GM18499 (cell line): ENCODE measurements around the gene LIMD2.
"Not testable (repeated sequence)": the region's sequence is repeated elsewhere in the genome, so short reads cannot be mapped to it uniquely, and the experiment has no call there.

ENCODE experiments used
- ATAC-seq: cut with Tn5 transposase; IDR thresholded peaks from one replicate; pipeline ENCODE4 v1.9.1; 2021; ENCODE audit warnings: moderate number of reproducible peaks; ENCODE audit not compliant: insufficient read depth, unreplicated experiment

The LIMD2 gene

DNA sequence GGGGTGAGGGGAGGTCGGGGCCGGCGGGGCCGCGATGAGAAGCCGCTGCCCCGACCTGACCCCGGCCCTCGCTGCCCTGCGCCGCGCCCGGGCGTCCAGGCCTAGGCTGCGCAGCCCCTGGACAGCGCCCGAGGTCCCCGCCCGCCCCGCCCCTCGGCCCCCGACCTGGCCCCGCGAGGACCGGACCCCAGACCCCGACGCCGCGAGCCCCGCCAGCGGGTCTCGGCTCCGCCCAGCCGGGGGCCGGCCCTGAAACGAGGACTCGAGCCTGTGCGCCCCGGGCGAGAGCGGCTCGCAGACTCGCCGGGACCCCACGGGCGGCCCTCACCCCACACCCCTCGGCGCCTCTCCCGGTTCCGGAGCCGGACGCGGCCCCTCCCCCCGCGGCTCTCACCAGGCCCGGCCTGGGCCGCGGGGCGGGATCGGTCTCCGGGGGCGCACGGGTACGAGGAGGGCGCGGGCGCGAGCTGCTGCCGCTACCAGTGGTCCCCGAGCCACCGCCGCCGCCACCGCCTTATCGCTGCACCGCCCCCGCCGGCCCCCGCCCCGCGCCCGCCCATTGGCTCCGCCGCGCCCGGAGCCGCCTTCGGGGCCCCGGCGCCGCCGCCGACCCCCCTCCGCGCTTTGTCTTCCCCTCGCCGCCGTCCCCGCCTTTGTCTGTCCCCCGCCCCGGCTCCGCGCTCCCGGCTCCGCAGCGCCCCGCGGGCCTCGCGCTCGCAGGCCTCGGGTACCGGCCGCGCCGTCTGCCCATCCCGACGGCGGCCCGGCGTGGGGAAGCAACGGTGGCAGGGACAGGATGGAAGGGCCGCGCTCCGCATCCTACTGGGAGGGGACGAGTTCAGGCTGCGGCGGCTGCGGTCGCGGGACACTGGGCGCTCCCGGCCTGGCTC, at the start of gene LIMD2:
Gene LIMD2, minus strand, starts transcription at position 488 of the 890 bp plus-strand sequence. CDS start 827 bp downstream, outside the sequence.
- no peak for ATAC-seq

- peak; percentile 48 for ATAC-seq
Measured at GRCh38 chr17:63741408-63742173, 41.7 kb upstream of the LIMD2 start, which contains the start of gene STRADA. STRADA (minus strand) TSS chr17:63741799; CDS start chr17:63728369, 13,430 bp downstream.

DNA sequence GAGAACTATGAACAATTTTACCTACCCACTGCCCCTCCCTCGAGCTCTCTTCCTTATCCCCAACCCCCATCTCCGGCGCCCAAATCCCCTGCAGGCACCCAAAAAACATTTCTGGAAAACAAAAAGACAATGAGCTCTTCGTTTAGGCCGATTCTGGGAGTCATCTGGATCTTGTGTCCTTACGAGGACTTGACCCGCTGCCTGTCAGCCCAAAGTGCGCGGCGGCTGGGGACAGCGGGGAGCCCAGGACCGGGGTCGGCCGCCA, 41.1 kb upstream of the LIMD2 start:
- peak; percentile 9 for ATAC-seq

DNA sequence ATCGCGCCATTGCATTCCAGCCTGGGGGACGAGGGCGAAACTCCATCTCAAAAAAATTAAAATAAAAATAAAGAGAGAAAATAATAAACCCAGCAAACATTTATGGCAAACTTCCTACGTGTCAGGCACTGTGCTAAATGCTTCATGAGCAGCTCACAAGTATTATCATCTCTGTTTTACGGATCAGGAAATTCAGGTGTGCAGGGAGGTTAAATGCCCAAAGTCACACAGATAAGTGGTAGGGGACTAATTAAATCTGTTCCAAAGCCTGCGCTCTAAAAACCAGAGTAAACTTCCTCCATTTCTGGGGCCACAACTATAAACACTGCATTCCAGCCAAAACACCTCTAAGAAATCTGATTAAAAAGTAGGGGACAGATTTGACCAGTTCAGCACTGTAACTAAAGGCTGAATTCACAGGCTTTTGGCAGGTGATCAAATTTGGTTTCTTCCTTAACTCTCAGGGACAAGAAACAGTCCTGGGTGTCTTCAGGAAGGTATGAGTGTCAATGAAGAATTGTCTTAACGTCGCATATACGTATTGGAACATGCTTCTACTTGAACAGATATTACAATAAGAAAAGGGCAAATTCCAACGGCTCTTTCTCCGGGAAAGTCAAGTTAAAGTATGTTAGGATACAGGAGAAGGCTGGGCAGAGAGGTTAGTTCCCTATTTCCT, 40.7 kb upstream of the LIMD2 start:
- ATAC-seq, result no peak

- no peak for ATAC-seq
Measured at GRCh38 chr17:63735691-63736090, 35.8 kb upstream of the LIMD2 start.

DNA sequence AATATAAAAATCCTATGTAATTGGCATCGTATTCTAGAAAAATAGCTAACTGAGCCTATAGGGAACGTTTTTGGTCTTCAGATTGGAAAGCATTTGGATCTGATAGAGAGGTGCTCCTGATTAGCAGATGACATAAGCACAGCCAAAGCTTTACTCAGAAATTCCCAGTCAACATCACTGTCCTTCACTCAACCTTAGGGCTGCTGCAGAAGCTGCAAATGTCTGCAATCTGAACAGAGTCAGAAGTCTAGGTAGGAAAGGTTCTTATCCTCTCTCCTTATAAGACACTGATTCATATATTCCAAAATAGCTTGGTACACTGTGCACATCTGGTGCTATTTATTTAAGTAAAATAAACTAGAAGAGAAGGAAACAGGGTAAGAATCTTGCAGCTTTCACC, 22.5 kb upstream of the LIMD2 start:
- ATAC-seq, result no peak

GRCh38 chr17:63720194-63720593, 20.3 kb upstream of the LIMD2 start:
- ATAC-seq, result not testable (repeated sequence)

DNA sequence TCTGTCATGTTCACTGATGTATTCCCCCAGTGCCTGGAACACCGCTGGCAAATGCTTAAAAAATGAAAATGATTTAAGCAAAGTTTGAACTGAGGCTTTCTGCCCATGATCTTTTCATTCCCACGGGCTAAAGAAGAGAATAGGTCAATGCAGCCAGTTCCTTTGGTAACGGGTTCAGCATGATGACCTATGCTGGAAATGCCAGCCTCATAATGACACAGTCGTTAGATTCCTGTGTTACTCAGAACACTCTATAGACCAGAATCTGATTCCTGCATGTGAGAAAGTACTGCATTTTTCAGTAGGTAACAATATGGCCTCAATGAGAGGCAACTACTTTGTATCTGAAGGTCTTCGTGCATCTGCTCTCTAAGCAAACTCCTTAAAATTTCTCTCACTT, 19.1 kb upstream of the LIMD2 start:
- ATAC-seq, result no peak

DNA sequence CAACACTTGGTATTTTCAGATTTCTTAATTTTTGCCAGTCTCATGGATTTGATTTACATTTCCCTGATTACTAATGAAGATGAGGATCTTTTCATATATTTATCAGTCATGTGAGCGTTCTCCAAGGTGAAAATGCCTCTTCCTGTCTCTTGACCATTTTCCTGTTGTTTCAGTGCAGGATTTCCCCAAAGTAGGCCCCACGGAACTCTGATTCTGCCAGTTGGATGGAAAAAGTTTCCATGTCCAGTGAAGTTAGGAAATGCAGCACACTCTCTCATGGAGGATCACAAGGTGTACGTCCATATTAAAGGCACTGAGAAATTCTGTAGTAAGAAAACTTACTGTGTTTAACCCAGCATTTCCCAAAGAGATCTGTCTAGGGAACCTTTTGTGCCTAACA, 16.5 kb upstream of the LIMD2 start:
- ATAC-seq, result no peak

DNA sequence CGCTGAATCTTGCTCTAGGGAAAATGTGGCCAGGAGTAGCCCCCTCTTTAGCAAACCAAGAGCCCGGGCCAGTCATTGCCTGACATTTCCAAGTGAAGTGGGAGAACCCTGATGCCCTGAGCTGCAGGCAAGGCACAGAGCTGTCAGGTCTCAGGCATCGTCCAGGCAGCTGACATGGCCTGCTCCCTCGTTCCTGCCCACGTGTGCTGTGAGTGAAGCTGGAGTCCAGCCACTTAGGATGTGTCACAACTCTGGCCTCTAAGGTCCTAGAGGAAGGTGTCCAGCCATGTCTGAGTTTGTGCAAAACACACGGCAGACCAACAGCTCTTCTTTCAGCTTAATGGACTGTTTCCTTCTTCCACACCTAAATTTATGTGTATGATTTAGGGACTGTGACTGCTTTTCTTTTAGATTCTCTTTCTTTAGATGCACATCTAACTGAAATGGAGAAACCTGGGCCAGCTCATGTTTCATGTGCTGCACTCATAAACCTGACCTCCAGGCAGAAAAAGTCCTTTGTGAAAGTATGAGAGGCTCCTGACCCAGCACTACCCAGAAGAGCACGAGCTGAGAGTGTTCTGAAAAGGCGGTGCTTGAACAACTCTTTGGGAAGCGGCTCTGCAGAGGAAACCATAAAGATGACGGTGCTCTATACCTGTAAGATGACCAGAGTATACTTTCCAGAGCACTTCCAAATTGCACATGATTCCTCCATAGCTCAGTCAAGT, 14.8 kb upstream of the LIMD2 start:
- no peak for ATAC-seq

GRCh38 chr17:63709110-63709509, 9.2 kb upstream of the LIMD2 start:
- no peak for ATAC-seq

- ATAC-seq, result no peak
Measured at GRCh38 chr17:63707151-63707550, 7.2 kb upstream of the LIMD2 start.

GRCh38 chr17:63706336-63707082, 6.6 kb upstream of the LIMD2 start:
- no peak for ATAC-seq

DNA sequence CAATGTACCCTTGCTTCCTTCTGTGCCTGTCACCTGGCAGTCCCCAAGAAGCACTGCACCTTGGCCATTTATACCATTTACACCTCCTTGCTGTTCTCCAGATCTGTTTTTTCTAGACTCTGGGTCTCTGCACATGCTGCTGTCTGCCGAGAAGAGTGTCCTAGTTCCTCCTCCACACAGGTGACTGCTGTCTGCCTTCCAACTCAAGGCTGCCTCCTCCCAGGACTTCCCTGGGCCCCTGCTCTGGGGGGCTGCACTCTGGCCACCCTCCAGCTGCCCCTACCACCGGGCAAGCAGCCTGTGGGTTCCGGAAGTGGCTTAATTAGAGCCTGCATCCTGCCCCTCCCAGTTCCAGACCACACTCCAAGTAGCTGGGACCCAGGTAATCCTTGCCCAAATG, 5.7 kb upstream of the LIMD2 start:
- no peak for ATAC-seq

DNA sequence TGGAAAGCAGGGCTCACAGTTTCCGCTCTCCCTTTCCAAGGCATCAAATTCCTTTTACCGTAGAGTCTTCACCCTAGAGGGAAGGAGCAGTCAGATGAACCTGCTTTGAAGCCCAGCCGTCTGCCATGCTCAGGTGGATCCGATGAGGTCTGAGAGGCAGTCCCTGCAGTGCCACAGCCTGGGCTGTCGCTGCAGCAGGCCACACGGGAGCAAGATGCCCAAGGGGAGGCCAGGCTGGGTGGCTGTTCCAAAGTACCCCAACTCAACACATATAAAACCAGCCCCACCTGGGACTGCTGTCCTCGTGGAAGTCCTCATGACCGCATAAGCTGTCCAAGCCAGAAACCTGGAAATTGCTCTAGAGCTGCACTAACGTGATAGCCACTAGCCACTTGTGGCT, 4.9 kb upstream of the LIMD2 start:
- ATAC-seq, result no peak

DNA sequence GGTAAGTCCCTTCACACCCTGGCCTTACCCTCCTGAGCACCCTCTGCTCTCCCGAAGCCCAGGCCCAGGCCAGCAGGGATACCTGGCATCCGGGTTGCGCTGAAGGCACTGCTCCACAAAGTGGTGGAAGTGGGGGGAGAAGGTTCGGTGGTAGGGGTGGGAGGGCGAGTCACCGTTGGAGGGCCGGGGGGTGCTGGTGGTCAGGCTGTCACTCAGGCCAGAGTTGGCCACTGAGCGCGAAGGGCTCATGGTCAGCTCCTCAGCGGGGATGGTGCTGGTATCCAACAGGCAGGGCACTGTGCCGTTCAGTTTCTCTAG, 4.3 kb upstream of the LIMD2 start:
- ATAC-seq, result no peak

GRCh38 chr17:63703556-63704258, 3.8 kb upstream of the LIMD2 start:
- ATAC-seq, result no peak

DNA sequence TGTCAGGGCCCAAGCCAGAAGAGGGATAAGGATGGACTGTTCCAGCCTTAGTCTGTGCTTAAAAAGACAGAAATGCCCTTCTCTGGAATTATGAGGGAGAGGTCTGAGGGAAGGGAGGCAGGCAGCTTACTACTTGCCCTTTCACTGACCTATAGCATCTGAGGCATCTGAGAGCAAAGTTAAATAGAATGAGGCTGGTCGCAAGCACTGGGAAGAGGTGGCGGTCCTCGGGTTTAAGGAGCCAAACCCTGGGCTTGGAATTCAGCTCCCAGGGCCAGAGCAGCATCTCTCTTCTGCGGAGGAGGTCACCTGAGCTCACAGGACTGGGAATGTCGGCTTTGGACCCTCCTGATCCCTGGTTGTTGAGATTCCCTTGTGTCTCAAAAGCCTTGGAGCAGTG, 3.1 kb upstream of the LIMD2 start:
- no peak for ATAC-seq

DNA sequence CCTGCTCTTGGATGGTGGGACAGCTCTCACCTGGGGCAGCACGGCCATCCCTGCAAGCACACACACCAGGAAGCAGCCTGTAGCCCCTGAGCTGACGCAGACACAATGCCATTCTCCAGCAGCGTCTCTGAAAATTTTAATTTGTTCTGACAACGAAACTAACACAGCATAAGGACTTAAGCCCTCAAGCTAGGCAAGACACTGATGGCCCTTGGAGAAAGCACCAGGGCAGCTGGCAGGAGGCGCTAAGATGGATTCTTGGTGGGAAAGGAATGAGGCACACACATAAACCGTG, 2.7 kb upstream of the LIMD2 start:
- ATAC-seq, result no peak
